RWPE2 (cell line): Measurements from ENCODE around the gene PLCB4.

Experiments used
- ATAC-seq: fragments of 200-7000 bp; cut with Tn5 transposase; 3 replicates; pipeline ENCODE4 v1.9.1; 2021; ENCODE audit warnings: low read depth
- DNase-seq: peaks from one replicate; pipeline ENCODE4 v3.0.0-alpha.2; 2020; ENCODE audit warnings: low spot score
- H3K27ac ChIP-seq: fragments of 450-650 bp; 2 replicates; pipeline ENCODE4 v1.5.1; 2017; ENCODE audit warnings: mild to moderate bottlenecking; ENCODE audit not compliant: poor library complexity, severe bottlenecking
- H3K27me3 ChIP-seq: fragments of 250-450 bp; sonication (Bioruptor Pico); 2 replicates; pipeline ENCODE4 v1.5.1; 2021; ENCODE audit warnings: mild to moderate bottlenecking, moderate library complexity; ENCODE audit not compliant: insufficient read depth, poor library complexity, severe bottlenecking
- H3K36me3 ChIP-seq: fragments of 250-450 bp; sonication (Bioruptor Pico); 2 replicates; pipeline ENCODE4 v1.5.1; 2020; ENCODE audit warnings: low read depth, mild to moderate bottlenecking, moderate library complexity
- H3K4me1 ChIP-seq: fragments of 250-450 bp; sonication (Bioruptor Pico); 2 replicates; pipeline ENCODE4 v1.5.1; 2021; ENCODE audit warnings: mild to moderate bottlenecking, moderate library complexity; ENCODE audit not compliant: insufficient read depth, poor library complexity, severe bottlenecking
- H3K4me3 ChIP-seq: fragments of 250-450 bp; sonication (Bioruptor Pico); 2 replicates; pipeline ENCODE4 v1.5.1; 2021; ENCODE audit warnings: mild to moderate bottlenecking, moderate library complexity; ENCODE audit not compliant: severe bottlenecking
- H3K9me3 ChIP-seq: fragments of 250-450 bp; sonication (Bioruptor Pico); 2 replicates; pipeline ENCODE4 v1.5.1; 2021; ENCODE audit warnings: mild to moderate bottlenecking, moderate library complexity; ENCODE audit not compliant: severe bottlenecking
- CTCF ChIP-seq: fragments of 450-650 bp; IDR thresholded peaks from one replicate; pipeline ENCODE4 v1.5.1; 2017; ENCODE audit warnings: mild to moderate bottlenecking, moderate library complexity; ENCODE audit not compliant: poor library complexity, severe bottlenecking

The PLCB4 gene

DNA sequence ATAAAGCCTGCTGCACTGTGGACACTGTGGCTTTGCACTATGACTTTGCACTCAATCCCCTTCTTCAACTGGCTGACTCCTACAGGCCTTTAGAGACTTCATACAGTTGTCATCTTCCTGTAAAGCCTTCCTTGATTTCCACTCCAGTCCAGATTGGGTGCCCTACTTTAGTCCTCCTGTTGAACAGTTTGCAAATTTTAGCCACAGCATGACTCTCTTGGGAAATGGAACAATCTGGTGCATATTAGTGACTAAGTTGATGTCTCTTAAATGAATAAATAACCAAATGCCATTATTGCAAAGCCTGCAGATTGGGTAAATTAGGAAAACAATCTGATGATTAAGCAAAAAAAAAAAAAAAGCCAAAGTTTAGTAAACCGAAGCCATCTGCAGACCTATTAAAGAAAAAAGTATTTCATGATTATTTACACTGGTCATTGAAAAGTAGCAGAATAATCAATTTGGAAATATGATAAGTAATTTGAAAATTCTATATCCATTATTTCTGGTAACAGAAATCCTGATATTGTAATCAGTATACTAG is 12.6 kb downstream of the PLCB4 start:
- no peak for TF ChIP-seq CTCF
- no peaks in the 10 kb centered on the region for H3K9me3 ChIP-seq
- no peak for DNase-seq
- peaks cover 3% of the 10 kb centered on the region for H3K36me3 ChIP-seq
- H3K27me3 ChIP-seq, result no peaks in the 10 kb centered on the region
- peak overlapping the region; percentile 31 for H3K27ac ChIP-seq
- H3K4me3 ChIP-seq, result no peak overlapping the region
- ATAC-seq, result peak; percentile 30; the same call in 1 of the 3 replicates
- no peaks in the 10 kb centered on the region for H3K4me1 ChIP-seq

DNA sequence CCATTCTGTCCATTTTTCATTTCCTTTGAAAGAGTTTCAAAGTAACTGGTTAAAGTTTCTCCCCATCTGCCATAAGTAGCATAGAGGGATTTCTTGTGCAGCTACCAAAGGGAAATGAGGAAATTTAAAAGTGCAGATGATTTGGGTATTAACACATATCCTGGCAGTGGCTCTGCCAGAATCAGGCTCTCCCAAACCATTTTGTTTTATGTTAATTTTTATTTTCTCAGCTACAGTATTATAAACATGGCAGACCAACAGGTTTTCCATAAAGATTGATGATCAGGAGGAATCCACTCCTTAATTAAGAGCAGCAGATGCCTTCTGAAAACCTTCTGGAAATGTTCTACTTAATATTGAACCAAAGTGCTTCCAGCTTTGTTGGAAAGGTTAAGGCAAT is 13.9 kb downstream of the PLCB4 start:
- TF ChIP-seq CTCF, result no peak
- H3K36me3 ChIP-seq, result peaks cover 10% of the 10 kb centered on the region
- no peaks in the 10 kb centered on the region for H3K9me3 ChIP-seq
- DNase-seq (no peak), ATAC-seq (no peak)
- no peaks in the 10 kb centered on the region for H3K27me3 ChIP-seq
- H3K4me1 ChIP-seq, result no peaks in the 10 kb centered on the region
- peak overlapping the region; percentile 31 for H3K27ac ChIP-seq
- no peak overlapping the region for H3K4me3 ChIP-seq

- Histone ChIP-seq H3K36me3 (peaks cover 6% of the 10 kb centered on the region; the same call in 1 of the 2 replicates), H3K9me3 (no peaks in the 10 kb centered on the region), H3K4me1 (no peaks in the 10 kb centered on the region), H3K27ac (peak overlapping the region; percentile 8), H3K4me3 (no peak overlapping the region), H3K27me3 (no peaks in the 10 kb centered on the region)
- DNase-seq (no peak), ATAC-seq (no peak; the same call in 2 of the 3 replicates)
- no peak for TF ChIP-seq CTCF
Measured at GRCh38 chr20:9087531-9088217, 18.8 kb downstream of the PLCB4 start.

DNA sequence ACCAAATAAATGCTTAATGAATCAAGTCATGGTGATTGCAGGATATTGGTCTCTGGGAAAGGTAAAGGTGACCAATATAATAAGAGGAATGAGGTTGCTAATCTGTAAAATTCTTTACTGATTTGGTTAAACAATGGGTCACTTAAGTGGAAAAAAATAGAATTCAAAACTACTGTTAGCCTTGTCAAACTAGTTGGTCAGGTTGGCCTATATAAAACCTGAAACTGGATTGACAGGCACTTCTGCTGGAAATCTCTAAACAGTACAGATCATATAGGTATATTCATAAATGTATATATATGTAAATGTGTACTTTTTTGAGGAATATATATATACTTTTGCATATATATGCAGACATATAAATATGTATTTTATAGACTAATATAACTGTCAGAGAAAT is 19.7 kb downstream of the PLCB4 start:
- Histone ChIP-seq H3K36me3 (peaks cover 6% of the 10 kb centered on the region; the same call in 1 of the 2 replicates), H3K27ac (peak overlapping the region; percentile 8), H3K4me1 (no peaks in the 10 kb centered on the region), H3K27me3 (no peaks in the 10 kb centered on the region), H3K4me3 (no peak overlapping the region), H3K9me3 (no peaks in the 10 kb centered on the region)
- ATAC-seq (no peak), DNase-seq (no peak)
- TF ChIP-seq CTCF, result no peak

- H3K4me1 ChIP-seq, result no peaks in the 10 kb centered on the region
- H3K27ac ChIP-seq, result peak overlapping the region; percentile 27
- no peaks in the 10 kb centered on the region for H3K27me3 ChIP-seq
- ATAC-seq, result peak; percentile 11; the same call in 1 of the 3 replicates
- no peak overlapping the region for H3K4me3 ChIP-seq
- H3K36me3 ChIP-seq, result peaks cover 10% of the 10 kb centered on the region
- no peak for DNase-seq
- TF ChIP-seq CTCF, result no peak
- no peaks in the 10 kb centered on the region for H3K9me3 ChIP-seq
Measured at GRCh38 chr20:9092113-9092512, 23.2 kb downstream of the PLCB4 start.
